Stimulated activated naive B cell treated with anti-CD40 and anti-IgM and Interleukin-4, amounts not matched to agents 10 μg/mL and 1 μg/mL and 100 μg/mL, for 72 hours (primary cell): Measurements from ENCODE around the gene ITPK1.

Experiments used
- ATAC-seq, 2 donors: fragments of 150-1000 bp; cut with Tn5 transposase; replicated peaks; 2 replicates each; pipeline ENCODE4 v1.10.0; 2021; ENCODE audit warnings: moderate library complexity in 1 of 2
- DNase-seq: peaks from one replicate; pipeline ENCODE4 v3.0.0; 2021
- H3K27ac Mint-ChIP-seq: one replicate; pipeline ENCODE4 v1.8.0; 2022; ENCODE audit warnings: mild to moderate bottlenecking, mixed read lengths
- H3K27me3 Mint-ChIP-seq, 2 donors: one replicate each; pipeline ENCODE4 v1.8.0; 2022; ENCODE audit warnings: mixed read lengths in 2 of 2
- H3K36me3 Mint-ChIP-seq, 2 donors: one replicate each; pipeline ENCODE4 v1.8.0; 2022; ENCODE audit warnings: mixed read lengths in 2 of 2, mild to moderate bottlenecking in 1 of 2
- H3K4me1 Mint-ChIP-seq, 2 donors: one replicate each; pipeline ENCODE4 v1.8.0; 2022; ENCODE audit warnings: mixed read lengths in 2 of 2, mild to moderate bottlenecking in 1 of 2
- H3K4me3 Mint-ChIP-seq, 2 donors: one replicate each; pipeline ENCODE4 v1.8.0; 2022; ENCODE audit warnings: mild to moderate bottlenecking in 2 of 2, mixed read lengths in 2 of 2, moderate library complexity in 1 of 2
- H3K9me3 Mint-ChIP-seq, 2 donors: one replicate each; pipeline ENCODE4 v1.8.0; 2022; ENCODE audit warnings: mixed read lengths in 2 of 2, mild to moderate bottlenecking in 1 of 2

ITPK1 gene

DNA sequence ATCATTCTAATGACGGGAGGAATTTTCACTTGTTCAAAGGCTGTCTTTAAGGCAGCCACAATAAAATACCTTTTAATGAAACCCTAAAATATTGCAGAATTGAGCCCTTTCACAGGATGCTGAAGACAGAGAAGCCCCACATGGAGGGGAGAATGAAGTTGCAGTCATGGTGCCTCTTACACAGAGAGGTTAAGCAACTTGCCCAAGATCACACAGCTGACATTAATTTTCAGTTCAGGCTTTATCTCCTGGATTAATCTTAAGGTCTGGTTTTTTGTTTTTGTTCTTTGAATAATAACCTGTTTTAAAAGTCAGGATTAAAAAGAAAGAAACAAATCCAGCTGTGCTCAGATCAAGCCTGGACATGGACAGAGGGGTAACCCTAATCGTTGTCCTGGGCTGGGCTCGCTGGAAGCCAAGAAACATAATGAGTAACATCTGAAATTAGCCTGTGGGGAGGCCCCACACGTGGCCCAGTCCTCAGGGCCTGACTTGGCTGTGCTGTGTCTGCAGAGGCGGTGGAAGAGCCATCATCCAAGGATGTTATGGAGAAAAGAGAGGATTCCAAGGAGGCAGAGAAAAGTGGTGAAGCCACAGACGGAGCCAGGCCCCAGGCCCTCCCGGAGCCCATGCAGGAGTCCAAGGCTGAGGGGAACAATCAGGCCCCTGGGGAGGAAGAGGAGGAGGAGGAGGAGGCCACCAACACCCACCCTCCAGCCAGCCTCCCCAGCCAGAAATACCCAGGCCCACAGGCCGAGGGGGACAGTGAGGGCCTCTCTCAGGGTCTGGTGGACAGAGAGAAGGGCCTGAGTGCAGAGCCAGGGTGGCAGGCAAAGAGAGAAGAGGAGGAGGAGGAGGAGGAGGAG lies 184.8 kb downstream of the ITPK1 start:
- no peaks in the 10 kb centered on the region for H3K27me3 Mint-ChIP-seq
- no peak for DNase-seq
- peak overlapping the region; percentile 51 for H3K27ac Mint-ChIP-seq
- peaks cover 4 to 5% of the 10 kb centered on the region in 2 donors for H3K36me3 Mint-ChIP-seq
- H3K4me1 Mint-ChIP-seq: peaks cover 2 to 6% of the 10 kb centered on the region in 2 donors
- ATAC-seq: no peak
- no peaks in the 10 kb centered on the region for H3K9me3 Mint-ChIP-seq
- H3K4me3 Mint-ChIP-seq: no peak overlapping the region

DNA sequence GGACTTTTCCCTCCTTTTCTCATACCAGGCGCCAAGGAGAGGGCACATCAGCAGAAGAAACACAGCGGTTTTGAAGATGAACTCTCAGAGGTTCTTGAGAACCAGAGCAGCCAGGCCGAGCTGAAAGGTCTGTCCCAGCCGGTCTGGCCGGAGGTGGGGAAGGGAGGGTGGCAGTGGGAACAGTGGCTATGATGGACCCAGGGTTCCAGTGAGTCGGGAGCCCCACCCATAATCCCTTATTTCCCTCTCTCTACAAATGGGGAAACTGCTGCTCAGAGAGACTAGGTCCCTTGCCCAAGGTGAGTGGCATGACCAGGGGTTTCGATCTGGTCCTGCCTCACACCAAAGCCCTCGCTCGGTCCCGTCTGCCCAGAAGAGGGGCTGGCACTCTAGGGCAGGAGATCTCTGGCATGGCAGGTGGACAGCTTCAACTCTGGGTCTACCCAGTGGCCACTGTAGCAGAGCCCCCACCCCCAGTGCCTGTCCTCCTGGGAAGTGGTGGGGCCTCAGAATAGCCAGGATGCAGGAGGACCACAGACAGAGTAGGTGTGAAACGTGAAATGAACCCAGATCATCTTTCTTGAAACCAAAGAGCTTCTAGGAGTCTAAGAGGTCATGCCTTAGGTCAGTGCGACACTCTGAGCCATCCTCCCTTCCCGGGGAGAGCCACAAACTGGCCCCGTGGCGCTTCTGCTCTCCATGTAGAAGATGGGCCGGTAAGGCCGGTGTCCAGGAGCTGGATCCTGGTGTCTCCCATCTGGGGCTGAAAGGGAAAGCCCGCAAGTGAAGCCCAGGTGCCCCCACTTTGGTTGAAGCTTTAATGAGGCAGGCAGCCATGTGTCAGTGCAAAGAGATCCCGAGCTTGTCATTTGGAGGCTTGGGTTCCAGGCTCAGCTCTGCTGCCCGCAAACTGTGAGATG lies 185.8 kb downstream of the ITPK1 start:
- DNase-seq: no peak
- Mint-ChIP-seq H3K4me3 (no peak overlapping the region), H3K9me3 (no peaks in the 10 kb centered on the region), H3K36me3 (peaks cover 2 to 4% of the 10 kb centered on the region in 2 donors), H3K27me3 (peaks cover 7 to 9% of the 10 kb centered on the region in 2 donors), H3K27ac (no peak overlapping the region), H3K4me1 (peaks cover 0 to 2% of the 10 kb centered on the region in 2 donors)
- ATAC-seq: no peak

DNA sequence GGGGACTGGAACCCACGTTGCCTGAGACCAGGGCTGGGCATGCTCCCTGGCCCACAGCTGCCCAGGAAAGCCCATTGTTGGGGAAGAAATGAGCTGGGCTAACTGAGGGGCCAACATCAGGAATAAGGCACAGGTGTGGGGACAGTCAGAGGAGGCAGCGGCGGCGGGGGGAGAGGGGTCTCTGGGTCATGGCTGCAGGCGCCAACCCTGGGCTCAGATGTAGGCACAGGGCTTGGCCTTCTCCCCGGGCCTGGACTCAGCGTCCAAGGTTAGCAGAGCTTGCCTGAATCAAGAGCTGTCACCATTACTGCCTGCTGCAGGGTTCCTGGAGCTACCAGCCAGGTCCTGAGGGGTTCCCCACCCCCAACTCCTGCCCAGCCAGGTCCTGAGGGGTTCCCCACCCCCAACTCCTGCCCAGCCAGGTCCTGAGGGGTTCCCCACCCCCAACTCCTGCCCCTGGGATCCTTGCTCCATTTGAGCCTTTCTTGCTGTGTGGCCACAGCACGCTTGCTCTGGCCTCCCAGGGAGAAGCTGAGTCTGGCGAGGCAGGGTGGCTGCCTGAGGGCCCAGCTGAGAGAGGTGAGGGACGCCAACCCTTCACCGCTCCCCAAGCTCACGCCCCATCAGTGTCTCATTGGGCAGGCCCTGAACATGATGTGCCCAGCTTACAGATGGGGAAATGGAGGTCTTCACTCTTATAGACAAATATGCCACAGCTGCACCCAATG lies 186.6 kb downstream of the ITPK1 start:
- Mint-ChIP-seq H3K4me3 (no peak overlapping the region), H3K27ac (no peak overlapping the region), H3K27me3 (peaks cover 16 to 18% of the 10 kb centered on the region in 2 donors), H3K9me3 (no peaks in the 10 kb centered on the region), H3K4me1 (peaks cover 2 to 4% of the 10 kb centered on the region in 2 donors), H3K36me3 (peaks cover 2 to 4% of the 10 kb centered on the region in 2 donors)
- ATAC-seq: no peak
- DNase-seq: no peak

DNA sequence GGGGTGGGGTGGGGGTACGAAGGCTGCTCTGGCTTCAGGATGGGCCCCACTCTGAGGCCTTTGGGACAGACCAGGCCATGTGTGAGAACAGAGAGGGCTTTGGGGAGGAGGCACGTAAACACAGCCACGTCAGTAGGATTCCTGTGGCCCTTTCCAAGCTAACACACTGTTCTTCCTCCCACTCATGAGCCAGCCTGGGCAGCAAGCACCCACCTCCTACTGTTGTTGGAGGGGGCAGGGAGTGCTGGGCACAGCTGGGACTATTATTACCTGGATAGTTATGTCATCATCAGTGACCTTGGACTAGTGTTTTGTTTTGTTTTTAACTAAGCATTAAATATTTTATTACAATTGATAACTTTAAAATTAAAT lies 187.5 kb downstream of the ITPK1 start:
- Mint-ChIP-seq H3K27me3 (peaks cover 24 to 25% of the 10 kb centered on the region in 2 donors), H3K4me1 (peaks cover 10 to 11% of the 10 kb centered on the region in 2 donors), H3K4me3 (no peak overlapping the region), H3K9me3 (no peaks in the 10 kb centered on the region), H3K36me3 (peaks cover 2 to 4% of the 10 kb centered on the region in 2 donors), H3K27ac (no peak overlapping the region)
- DNase-seq: no peak
- ATAC-seq: no peak

DNA sequence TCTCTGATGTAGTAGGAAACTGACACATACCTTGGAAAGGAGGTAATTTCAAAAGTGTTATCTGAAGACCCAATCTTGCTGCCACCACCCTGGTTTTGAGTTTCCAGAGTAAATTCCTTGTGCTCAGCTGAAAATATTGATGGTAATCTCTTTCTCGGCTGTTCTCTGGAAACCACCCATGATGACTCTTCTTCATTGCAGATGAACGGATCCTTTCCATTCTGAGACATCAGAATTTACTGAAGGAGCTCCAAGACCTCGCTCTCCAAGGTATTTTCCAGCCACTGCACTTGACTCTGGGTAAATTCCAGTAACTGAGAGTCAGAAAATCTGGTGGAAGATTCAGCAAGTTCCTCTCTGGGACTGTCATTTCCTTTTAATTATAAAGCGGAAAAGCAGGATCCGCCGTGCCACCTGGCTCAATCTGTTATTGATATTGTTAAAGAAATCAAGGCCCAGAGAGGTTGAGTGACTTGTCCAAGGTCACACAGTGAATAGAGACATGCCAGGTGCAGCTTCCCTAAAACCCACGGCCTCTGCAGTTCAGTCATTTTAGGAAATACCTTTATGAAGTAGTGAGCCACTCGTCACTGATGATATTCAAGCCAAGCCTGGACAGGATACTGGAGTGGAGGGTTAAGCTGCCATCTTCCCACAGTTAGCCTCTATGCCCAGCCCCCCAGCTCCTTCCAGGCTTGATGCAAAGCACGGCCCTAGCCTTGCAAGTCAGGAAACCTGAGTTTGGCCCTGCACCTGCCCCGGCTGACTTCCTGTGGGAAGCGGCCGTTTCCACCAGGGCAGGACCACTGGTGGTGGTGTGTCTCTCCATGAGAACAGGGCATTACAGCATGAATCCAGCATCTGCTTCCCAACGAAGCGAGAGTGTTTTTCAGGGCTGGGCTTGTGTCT lies 188.1 kb downstream of the ITPK1 start:
- Mint-ChIP-seq H3K36me3 (peaks cover 2 to 6% of the 10 kb centered on the region in 2 donors), H3K27me3 (peaks cover 28% of the 10 kb centered on the region in 2 donors), H3K9me3 (no peaks in the 10 kb centered on the region), H3K4me1 (peaks cover 12 to 13% of the 10 kb centered on the region in 2 donors), H3K4me3 (no peak overlapping the region), H3K27ac (no peak overlapping the region)
- ATAC-seq (no peak), DNase-seq (no peak)

DNA sequence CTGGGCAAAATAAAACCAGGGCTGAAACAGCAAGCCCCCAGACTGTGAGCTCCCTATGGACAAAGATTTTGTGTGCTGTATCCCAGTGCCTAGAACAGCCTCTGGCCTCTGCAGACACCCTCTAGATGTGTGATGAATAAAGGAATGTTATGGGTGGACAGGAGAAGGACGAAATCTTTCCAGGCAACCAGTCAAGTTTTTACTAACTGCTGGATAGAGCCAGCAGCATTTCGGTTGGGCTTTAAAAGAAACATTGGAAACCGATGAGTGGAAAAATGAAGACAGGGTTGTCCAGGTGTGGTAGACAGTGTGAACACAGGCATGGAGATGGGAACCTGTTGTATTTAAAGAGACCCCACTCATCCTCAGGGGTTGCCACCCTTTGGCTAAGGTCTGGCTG lies 188.8 kb downstream of the ITPK1 start:
- Mint-ChIP-seq H3K4me3 (no peak overlapping the region), H3K9me3 (no peaks in the 10 kb centered on the region), H3K36me3 (peaks cover 2 to 4% of the 10 kb centered on the region in 2 donors), H3K27me3 (peaks cover 35% of the 10 kb centered on the region in 2 donors), H3K27ac (no peak overlapping the region), H3K4me1 (peaks cover 15 to 17% of the 10 kb centered on the region in 2 donors)
- ATAC-seq (no peak), DNase-seq (no peak)

DNA sequence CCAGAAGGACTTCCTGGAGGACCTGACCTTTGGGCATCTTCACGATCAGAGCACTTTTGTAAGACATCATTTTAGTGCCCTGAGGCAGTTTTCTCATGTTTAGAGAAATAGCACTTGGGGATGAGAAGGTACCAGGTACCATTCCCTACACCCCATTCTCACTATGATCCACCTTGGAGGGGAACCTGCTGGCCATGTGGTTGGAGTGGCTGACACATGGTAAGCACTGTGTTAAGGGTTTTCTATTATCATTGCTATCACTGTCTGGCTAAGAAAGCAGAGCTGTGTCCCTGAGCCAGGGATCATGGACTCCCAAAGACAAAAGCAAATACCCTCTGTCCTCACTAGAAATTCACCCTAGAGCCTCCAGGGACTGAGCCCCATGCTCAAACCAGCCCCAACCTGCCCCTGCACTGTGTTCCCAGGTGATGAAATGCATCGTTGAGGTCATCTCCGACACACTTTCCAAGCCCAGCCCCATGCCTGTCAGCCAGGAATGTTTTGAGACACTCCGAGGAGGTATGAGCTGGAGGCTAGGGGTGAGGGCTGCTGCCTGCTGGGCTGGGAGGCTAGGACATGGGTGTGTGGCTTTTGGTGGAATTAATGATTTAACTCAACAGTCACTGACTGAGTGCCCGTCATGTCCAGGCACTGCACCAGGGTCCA lies 189.4 kb downstream of the ITPK1 start:
- ATAC-seq: no peak

DNA sequence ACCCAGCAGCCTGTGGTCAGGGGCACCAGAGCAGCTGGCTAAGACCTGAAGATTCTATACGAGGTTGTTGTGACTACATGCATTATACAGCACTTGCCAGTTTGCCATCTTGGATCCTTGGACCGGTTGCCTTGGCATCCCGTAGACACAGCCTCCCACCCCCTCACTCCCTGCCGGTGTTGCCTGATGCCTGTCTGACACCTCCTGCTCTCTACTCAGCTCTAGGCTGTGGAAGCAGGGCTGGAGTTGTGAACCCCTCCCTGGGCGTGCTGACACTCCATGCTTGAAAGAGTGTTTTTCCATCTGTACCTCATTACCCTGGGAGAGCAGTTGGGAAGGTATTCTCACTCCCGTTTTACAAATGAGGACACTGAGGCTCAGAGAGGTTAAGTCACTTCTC lies 190.3 kb downstream of the ITPK1 start:
- no peaks in the 10 kb centered on the region for H3K9me3 Mint-ChIP-seq
- peaks cover 13 to 17% of the 10 kb centered on the region in 2 donors for H3K4me1 Mint-ChIP-seq
- peaks cover 47 to 48% of the 10 kb centered on the region in 2 donors for H3K27me3 Mint-ChIP-seq
- ATAC-seq: no peak
- peaks cover 0 to 4% of the 10 kb centered on the region in 2 donors for H3K36me3 Mint-ChIP-seq
- H3K27ac Mint-ChIP-seq: no peak overlapping the region
- H3K4me3 Mint-ChIP-seq: no peak overlapping the region
- no peak for DNase-seq

More for the DNA sequence above, 189.4 kb downstream of the ITPK1 start:
- Mint-ChIP-seq H3K4me1 (peaks cover 15 to 17% of the 10 kb centered on the region in 2 donors), H3K9me3 (no peaks in the 10 kb centered on the region), H3K27me3 (peaks cover 41% of the 10 kb centered on the region in 2 donors), H3K27ac (no peak overlapping the region), H3K4me3 (no peak overlapping the region), H3K36me3 (peaks cover 2 to 4% of the 10 kb centered on the region in 2 donors)
- DNase-seq: no peak

DNA sequence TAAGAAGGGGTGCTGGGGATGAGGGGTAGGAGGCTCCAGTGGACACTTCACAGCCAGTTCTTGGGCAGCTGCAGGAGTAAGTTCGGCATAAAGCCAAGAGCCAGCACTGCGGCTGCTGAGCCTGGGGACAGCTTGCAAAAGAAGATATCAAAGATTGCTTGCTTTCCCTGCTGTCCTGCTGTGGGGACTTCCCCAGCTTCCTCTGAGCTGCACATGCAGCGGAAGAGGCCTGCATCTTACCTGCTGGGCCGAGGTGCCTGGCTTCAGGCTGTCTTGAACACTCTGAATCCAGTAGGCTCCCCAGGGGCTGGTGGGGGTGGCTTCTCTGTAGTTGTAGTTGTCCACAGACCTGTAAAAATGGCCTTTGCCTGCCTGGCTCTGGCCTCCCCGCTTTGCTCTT lies 191.5 kb downstream of the ITPK1 start:
- H3K4me3 Mint-ChIP-seq: peak overlapping the region in 1 of 2 donors; percentile 19

DNA sequence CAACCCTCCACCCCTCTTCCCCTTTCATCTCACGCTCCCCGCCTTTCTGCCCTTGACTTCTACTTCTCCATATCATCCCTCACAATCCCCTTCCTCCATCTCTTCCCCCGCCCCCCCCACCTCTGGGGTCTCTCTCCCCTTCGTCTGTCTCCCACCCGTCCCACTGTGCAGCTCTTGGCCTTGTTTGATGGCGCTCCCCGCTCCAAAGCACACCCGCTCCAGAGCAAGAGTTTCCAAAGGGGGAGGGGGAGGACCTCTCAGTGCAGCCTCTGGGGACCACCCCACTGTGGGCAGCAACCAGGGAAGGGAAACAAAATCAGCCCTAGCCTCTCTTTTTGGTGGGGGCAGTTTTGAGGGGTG lies 192.0 kb downstream of the ITPK1 start:
- Mint-ChIP-seq H3K27ac (no peak overlapping the region), H3K27me3 (peaks cover 47 to 56% of the 10 kb centered on the region in 2 donors), H3K4me3 (no peak overlapping the region), H3K36me3 (peaks cover 0 to 4% of the 10 kb centered on the region in 2 donors), H3K4me1 (peaks cover 13 to 17% of the 10 kb centered on the region in 2 donors), H3K9me3 (no peaks in the 10 kb centered on the region)
- no peak for ATAC-seq
- no peak for DNase-seq

More for the DNA sequence above, 191.5 kb downstream of the ITPK1 start:
- no peak overlapping the region for H3K27ac Mint-ChIP-seq
- H3K4me1 Mint-ChIP-seq: peaks cover 13 to 17% of the 10 kb centered on the region in 2 donors
- ATAC-seq (peak; percentile 43 to 46), DNase-seq (no peak)
- peaks cover 0 to 4% of the 10 kb centered on the region in 2 donors for H3K36me3 Mint-ChIP-seq
- peaks cover 47 to 51% of the 10 kb centered on the region in 2 donors for H3K27me3 Mint-ChIP-seq
- H3K9me3 Mint-ChIP-seq: no peaks in the 10 kb centered on the region

DNA sequence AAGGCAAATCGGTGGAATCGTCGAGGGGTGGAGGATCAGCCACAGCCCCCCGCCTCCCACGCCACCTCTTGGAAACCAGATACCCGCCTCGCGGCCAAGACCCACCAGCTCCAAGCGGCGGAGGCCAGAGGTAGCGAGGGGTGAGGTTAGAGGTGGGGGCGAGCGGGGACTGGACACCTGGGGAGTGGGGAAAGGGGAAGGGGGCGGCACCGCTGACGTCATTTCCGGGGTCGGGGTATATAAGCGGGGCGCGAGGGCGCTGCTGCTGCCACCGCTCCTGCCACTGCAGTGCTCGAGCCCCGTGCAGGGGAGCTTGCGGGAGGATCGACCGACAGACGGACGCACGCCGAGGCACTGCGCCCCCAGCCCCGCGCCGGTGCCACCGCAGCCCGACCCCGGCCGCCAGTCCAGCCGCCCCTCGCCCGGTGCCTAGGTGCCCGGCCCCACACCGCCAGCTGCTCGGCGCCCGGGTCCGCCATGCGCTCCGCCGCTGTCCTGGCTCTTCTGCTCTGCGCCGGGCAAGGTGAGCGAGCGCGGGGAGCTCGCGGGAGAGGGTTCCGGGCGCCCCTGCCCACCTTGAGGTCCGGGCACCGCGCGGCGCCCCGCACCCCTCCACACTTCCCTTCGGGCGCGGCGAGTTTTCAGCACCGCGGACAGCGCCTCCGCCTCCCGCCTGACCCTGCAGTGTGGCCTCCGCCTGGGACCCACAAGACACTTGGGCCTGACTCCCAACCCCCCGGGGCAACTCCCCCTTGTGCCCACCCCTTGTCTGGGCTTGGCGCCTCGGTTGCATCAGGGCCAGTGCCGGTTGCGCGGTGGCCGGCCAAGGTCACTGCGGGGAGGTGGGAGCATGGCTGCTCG lies 192.6 kb downstream of the ITPK1 start, which contains the start of gene CHGA:
Gene CHGA (plus strand): TSS at position 268 of the 861 bp plus-strand sequence. CDS start 210 bp downstream, at position 478.
- ATAC-seq: peak; percentile 74 to 75
- H3K4me3 Mint-ChIP-seq: peak within 1 kb of the TSS; percentile 44 to 56
- H3K27ac Mint-ChIP-seq: no peak within 1 kb of the TSS

More for the DNA sequence above, 192.6 kb downstream of the ITPK1 start, which contains the start of gene CHGA:
- peak; percentile 17 for DNase-seq
- H3K36me3 Mint-ChIP-seq: peaks cover 0 to 4% of the 10 kb centered on the region in 2 donors
- H3K9me3 Mint-ChIP-seq: no peaks in the 10 kb centered on the region
- H3K4me1 Mint-ChIP-seq: peaks cover 13 to 17% of the 10 kb centered on the region in 2 donors
- peaks cover 51 to 62% of the 10 kb centered on the region in 2 donors for H3K27me3 Mint-ChIP-seq
